Activated CD4-positive, alpha-beta T cell treated with anti-CD3 and anti-CD28 coated beads, Interleukin-2, amount 50 U/mL, for 1 hour (primary cell): ENCODE data around the gene OR2C3.
"Not testable (repeated sequence)": the region's sequence is repeated elsewhere in the genome, so short reads cannot be mapped to it uniquely, and the experiment has no call there.

ENCODE experiments used
- DNase-seq: peaks from one replicate; pipeline ENCODE4 v3.0.0-alpha.2; 2020

The OR2C3 gene

GRCh38 chr1:247536340-247536739, at the start of gene OR2C3:
Gene OR2C3, minus strand, starts transcription at chr1:247536440. Its CDS starts 3,929 bp downstream, at chr1:247532511.
- DNase-seq: no peak

GRCh38 chr1:247578946-247579460, 42.8 kb upstream of the OR2C3 start:
- no peak for DNase-seq

DNA sequence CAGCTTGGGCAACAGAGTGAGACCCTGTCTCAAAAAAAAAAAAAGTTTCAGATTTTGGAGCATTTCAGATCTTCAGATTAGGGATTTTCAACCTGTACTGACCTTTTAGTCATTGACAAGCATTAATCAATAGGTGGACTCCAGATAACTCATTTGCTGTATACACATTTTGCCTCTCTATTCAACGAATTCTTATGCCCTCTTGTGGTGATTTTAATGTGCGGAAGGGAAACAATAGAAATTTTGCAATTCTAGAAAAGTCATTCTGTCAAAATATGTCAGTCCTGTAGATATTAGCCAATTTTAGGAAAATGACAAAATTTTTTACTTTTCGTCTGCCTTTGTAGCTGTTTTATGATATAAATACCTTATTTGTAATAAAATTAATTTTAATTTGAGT, 40.3 kb upstream of the OR2C3 start:
- DNase-seq: no peak

DNA sequence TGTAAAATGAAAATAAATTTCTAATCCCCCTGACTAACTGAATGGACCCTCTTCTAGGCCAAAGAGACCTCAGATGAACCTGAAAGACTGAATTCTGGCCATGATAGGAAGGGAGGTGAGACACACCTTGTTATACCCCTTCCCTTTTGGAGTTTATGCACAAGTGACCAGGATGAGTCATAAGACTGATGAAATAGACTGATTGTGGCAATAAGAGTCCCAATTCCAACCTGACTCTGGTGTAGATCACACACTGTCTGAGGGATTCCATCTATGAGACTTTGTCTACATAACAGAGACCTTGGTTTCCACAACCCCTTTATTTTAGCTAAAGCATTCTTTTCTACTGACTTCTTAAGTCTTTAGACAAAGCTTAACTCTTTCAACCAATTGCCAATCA, 38.4 kb upstream of the OR2C3 start:
- no peak for DNase-seq

DNA sequence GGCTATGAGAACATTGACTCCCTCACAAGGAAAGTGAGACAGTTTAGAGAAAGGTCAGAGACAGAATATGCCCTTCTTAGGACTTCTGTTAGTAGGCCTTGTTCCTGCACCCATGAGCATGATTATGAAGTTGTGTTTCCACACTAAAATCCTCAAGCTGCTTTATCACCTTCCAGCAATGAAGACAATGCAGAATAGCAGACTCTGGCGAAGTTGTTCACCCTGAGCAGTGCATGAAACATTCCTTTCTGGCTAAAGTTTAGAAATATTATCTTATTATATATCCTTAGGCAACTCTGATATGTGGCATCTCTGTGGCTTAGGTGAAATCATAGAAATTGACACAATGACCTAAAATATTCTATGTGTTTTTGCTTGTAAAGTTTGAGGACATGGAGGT, 38.0 kb upstream of the OR2C3 start:
- DNase-seq: no peak

- no peak for DNase-seq
These were observed 26.0 kb upstream of the OR2C3 start for GRCh38 chr1:247562198-247562597.

- no peak for DNase-seq
These were observed 25.5 kb upstream of the OR2C3 start for GRCh38 chr1:247561711-247562110.

GRCh38 chr1:247557926-247558674, 21.9 kb upstream of the OR2C3 start:
- no peak for DNase-seq

DNA sequence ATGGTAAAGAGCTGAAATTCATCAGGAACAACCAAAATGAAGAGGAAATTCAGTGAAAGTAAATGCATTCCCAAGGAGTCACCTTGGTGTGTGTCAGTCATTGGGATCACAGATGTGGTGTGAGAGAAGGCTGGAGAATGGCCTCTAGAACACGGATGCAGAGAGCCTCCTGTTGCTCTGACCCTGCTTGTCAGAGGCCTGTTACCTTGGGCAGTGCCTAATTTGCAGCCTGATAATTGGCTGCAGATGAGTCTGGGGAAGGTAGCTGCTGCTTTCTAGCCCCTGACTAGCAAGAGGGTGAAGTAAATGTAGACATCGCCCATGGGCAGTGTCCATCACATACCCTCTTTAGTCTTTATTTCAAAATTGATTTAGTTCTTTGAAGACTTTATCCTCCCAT, 16.0 kb upstream of the OR2C3 start:
- no peak for DNase-seq

- DNase-seq: no peak
These were observed 15.5 kb upstream of the OR2C3 start for GRCh38 chr1:247551721-247552120.

GRCh38 chr1:247548769-247549182, 12.5 kb upstream of the OR2C3 start, which contains the start of gene GCSAML:
Gene GCSAML, plus strand, starts transcription at chr1:247549134. Its CDS starts 58 bp downstream, at chr1:247549192.
- DNase-seq: no peak

DNA sequence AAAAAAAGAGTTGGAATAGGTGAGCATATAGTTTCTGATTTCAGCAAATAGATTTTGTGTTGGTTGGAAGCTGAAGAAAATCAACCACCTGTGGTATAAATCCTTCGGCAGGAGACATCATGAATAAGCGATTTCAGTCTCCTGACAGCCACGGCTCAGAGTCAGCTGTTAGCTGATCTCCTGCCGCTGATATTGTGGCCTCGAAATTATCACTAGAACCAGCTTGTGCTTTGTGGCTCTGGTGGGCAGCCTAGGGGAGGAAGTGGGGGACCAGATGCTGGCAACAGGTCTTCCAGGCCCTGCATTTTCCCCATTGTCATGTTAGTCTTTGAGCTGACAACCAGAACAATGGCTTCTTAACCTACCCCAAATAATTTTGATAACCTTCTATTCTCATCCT, 11.9 kb upstream of the OR2C3 start:
- DNase-seq: no peak

DNA sequence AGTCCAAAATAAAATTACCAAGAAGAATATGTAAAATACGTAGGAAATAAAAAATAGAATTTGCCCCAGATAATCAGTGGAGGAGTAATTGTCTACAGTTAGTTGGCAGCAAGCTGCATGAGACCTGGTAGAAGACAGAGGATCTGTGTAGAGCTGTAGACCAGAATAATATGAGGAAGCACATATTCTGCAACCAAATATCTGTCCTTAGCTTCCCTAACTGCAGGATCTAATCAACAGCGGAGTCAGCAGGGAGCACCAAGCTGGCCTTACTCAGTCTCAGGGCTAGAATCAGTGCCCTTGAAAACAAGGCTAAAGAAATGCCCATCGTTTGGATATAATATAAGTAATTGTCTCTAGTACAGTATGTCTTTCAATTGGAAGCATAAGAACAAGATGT, 6.6 kb upstream of the OR2C3 start:
- no peak for DNase-seq

- no peak for DNase-seq
These were observed 4.3 kb upstream of the OR2C3 start for GRCh38 chr1:247540581-247540980.

- no peak for DNase-seq
These were observed 3.0 kb upstream of the OR2C3 start for GRCh38 chr1:247539215-247539614.

DNA sequence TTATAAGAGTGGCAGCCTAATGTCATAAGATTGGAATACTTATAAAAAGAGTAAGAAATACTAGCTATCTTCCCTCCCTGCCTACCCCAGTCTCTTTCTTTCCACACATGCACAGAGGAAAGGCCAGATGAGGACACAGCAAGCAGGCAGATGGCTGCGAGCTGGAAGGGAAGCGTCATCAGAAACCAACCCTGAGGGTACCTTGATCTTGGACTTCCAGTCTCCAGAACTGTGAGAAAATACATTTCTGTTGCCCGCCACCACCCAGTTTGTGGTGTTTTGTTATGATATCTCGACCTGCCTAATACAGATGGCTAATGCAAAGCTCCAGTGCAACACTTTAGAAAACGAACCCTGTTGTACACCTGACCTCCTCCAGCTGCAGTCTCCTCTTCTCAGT, 2.3 kb upstream of the OR2C3 start:
- no peak for DNase-seq

DNA sequence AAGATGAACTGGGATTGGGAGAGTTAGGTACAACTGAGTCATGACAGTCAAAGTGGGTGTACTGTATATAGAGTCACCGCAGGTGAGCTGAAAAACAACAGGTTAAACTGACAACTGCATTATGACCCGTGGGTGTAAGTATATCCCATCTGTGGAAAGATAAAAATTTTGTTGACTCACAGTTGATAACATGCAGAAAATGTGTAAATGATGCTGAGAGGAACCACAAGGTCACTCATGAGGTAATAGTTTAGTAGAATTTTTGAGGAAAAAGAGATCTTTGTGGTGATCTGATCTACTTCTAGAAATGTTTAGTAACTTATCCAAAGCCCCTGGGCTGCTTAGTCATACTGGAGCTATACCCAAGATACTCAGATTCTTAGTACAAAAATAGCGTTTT, 838 bp downstream of the OR2C3 start:
- DNase-seq: no peak

DNA sequence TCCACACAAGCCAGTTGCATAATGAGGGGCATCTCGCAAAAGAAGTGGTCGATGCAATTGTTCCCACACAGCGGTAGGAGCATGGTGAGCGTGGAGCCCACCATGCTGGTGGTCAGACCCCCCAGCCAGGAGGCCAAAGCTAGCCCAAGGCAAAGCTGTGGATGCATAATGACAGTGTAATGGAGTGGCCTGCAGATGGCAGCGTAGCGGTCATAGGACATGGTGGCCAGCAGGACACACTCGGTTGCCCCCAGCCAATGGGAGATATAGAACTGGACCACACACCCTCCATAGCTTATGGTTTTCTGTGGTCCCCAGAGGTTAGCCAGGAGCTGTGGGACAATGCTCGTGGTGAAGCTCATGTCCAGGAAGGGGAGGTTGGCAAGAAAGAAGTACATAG, 4.3 kb downstream of the OR2C3 start:
- DNase-seq: no peak

GRCh38 chr1:247530785-247531184, 5.5 kb downstream of the OR2C3 start:
- DNase-seq: no peak

DNA sequence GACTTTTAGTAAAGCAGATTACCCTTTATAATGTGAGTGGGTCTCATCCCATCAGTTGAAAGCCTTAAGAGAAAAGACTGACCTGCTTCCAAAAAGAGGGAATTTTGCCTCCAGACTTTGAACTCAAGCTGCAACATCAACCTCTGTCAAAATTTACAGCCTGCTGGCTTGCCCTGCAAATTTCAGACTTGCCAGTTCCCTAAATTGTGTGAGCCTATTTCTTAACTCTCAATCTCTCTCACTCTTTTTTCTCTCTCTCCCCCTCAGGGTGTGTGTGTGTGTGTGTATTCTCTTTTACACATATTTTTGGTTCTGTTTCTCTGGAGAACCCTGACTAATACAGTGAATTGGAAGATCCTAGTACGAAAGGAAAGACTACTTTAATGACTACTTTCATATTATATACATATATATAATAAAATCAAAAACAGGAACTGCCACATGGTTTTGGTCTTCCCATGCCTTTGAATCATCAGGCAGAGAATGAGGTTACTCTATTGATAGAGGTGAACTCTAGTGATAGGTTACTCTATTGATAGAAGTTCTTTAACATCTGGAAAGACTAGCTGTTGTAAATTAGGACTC, 6.4 kb downstream of the OR2C3 start:
- no peak for DNase-seq

DNA sequence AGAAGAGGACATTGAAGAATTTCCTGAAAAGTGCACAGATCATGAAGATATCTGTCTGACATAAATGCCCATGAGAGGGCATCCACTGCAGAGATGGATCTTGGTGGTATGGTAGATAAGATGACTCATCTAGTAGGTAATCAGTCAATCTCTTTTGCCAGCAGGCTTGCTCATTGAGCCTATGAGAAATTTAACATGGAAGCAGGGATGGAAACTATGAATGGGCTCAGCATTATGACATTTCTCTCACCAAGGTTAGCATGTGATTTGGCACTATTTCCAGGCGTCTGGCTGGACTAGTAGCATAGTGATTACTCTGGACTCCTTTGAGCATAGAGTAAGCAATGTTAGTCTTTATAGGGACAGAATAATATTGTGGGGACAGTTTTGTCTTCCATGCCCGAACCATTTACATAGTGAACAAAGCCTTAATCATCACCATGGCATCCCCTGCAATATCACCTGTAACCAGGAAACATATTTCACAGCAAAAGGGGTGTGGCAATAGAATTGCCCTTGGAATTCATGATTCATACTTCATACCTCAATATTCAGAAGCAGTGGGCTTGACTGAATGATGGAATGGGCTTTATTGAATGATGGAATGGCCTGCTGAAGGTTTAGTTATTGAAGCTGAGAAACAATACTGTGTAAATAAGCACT, 7.3 kb downstream of the OR2C3 start:
- no peak for DNase-seq

GRCh38 chr1:247521886-247522285, 14.4 kb downstream of the OR2C3 start:
- DNase-seq: not testable (repeated sequence)

DNA sequence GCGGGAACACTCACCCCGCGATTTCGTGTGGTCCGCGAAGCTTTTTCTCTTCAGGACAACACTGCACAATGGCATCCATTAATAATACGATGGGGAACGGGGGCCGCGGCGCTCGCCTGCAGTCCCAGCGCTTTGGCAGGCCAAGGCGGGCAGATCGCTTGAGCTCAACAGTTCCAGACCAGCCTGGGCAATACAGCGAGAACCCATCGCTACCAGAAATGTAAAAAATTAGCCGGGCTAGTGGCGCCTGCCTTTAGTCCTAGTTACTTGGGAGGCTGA, 17.7 kb downstream of the OR2C3 start:
- DNase-seq: no peak
